ENCODE data around the gene PPARGC1A.

Gene PPARGC1A, protein sequence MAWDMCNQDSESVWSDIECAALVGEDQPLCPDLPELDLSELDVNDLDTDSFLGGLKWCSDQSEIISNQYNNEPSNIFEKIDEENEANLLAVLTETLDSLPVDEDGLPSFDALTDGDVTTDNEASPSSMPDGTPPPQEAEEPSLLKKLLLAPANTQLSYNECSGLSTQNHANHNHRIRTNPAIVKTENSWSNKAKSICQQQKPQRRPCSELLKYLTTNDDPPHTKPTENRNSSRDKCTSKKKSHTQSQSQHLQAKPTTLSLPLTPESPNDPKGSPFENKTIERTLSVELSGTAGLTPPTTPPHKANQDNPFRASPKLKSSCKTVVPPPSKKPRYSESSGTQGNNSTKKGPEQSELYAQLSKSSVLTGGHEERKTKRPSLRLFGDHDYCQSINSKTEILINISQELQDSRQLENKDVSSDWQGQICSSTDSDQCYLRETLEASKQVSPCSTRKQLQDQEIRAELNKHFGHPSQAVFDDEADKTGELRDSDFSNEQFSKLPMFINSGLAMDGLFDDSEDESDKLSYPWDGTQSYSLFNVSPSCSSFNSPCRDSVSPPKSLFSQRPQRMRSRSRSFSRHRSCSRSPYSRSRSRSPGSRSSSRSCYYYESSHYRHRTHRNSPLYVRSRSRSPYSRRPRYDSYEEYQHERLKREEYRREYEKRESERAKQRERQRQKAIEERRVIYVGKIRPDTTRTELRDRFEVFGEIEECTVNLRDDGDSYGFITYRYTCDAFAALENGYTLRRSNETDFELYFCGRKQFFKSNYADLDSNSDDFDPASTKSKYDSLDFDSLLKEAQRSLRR

DNA sequence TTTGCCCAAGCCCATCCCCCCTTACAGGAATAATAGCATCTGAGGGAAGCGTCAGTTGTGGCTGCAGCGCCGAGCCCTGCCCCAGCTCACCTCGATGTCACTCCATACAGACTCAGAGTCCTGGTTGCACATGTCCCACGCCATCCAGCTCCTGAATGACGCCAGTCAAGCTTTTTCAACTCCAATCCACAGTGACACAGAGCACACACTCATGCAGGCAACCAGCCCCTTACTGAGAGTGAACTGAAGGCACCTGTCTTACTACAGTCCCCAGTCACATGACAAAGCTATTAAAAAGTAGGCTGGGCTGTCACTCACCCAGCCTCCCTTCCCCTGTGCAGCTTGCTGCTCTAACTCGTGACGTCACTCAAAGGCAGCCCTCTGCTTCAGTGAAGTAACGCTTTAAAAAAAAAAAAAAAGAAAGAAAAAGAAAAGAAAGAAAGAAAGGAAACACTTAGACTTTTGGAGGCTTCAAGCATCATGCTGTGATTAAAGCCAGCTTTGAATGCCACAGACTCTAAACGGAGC, at the start of gene PPARGC1A:
TSS of gene PPARGC1A (minus strand) at position 234 of the 528 bp plus-strand sequence. CDS start at position 144, 90 bp downstream.
- DNase-seq (ENCODE audit: low read depth), result no peak

DNA sequence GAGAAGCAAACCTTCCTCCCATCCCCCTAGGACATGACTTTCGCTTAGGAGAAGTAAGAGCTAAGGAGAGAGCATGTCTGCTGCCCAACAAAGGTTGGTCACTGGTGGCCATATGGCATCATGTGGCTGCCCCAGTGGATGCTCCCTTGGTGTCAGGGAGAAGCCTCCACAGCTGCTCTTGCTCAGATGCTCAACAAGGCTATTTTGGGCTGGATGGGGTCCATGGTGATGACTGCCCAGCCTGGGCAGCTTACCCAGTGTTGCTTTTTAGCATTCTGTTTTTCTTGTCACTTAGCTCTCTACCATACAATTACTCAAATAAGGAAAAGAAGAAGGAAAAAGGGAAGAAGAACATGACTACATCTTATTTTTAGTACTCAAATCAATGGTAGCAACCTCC, 48.9 kb upstream of the PPARGC1A start:
- DNase-seq (ENCODE audit: low read depth), result no peak

DNA sequence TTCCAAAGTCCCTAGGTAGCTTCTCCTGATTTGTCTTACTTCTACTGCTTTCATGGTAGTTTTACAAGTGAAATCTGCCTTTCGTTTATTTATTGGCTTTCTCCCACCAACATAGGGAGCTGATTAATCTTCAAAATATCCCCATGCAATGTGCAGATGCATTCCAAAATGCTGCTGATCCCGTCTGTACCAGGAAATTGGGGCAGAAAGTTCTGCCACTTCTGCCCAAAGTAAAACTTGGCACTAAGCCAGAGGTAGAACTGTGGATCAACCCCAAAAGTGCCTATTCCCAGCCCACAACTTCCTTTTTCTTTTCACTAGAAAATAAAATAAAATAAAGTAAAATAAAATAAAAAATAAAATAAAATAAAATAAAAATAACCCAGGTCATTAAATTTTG, 47.3 kb upstream of the PPARGC1A start:
- DNase-seq (ENCODE audit: low read depth), result no peak

DNA sequence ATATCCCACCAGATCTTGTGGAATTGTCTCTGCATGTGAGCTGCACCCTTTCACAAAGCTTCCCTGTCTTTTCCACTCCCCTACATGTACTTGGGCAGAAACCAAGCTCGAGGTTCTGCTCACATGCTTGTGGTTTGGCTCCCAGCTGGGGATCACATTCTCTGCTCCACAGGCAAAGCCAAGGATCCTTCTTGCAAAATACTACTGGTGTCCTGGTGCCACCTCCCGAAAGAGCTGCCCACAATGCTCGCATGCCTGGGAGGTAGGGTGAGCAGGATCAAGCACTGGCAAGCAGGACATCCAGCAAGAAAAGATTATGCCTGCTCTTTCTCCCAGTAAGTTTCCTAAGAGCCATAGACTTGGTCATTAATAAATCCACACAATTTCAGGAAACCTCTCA, 45.1 kb upstream of the PPARGC1A start:
- DNase-seq (ENCODE audit: low read depth), result no peak

DNA sequence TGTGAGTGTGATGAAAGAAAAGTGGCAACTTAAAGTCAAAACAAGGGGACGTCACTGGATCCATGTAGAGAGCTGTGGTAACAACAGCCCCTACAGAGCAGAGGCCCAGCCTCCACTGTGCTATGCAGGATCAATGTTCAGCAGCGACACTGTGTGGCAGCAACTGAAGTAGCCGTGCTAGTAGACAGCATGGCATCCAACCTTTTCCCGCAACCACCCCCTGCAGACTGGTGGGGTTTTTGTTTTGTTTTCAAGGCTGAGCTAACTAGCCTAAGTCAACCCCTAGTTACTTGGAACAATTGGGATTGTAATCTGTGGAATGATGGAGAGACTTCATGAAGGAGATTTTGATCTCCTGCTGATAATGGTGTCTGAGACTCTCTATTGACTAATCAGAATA, 44.4 kb upstream of the PPARGC1A start:
- no peak for DNase-seq (ENCODE audit: low read depth)

DNA sequence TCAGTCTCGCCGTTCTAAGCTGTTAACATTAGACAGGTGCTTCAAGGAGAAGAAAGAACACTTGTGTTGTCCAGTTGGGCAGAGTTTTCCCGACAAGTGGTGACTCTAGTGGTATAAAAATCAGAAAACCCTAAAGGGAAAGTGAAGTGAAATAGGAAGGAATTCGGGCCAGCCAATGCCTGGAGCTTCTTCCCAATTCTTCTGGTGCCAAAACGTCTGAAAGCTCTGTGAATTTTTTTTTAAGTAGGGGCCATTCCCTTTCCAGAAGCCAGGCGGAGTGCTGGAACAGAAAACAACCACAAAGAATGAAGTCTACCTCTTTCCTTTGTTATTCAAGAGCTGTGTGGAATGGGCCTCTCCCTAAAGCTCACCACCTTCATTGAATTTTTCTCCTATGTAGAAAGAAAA, 43.1 kb upstream of the PPARGC1A start:
- DNase-seq (ENCODE audit: low read depth), result no peak

DNA sequence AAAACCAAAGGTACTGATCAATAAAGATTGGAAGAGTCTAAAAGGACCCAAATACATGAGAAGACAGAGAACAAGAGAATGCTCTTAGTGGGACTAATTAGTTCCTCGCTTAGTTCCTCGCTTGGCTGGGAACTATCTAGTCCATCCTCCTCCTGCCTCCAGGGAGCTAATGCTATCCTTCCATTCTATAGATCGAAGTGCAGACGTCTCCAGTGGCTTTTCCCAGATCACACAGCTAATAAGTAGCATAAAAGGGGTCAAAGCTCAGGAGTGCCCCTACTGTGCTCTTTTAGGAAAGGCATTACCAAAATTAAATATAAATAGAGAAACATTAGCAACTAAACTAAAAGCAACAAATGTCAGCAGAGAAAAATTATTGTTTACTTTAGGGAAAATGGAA, 42.3 kb upstream of the PPARGC1A start:
- DNase-seq (ENCODE audit: low read depth), result no peak

DNA sequence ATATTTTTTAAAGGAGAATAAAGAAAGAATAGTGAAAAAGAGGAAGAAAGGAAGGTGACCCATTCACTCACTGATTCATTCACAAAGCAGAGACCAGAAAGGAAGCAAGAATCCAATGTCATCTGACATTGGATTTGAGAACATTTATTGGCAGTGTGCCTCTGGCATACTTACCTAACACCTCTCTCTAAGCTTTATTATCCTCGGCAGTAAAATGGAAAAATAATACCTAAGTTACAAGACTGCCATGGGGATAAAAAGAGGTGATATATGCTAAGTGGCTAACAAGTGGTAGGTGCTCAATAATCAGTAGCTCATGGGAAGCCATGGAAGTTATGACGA, 41.6 kb upstream of the PPARGC1A start:
- no peak for DNase-seq (ENCODE audit: low read depth)

DNA sequence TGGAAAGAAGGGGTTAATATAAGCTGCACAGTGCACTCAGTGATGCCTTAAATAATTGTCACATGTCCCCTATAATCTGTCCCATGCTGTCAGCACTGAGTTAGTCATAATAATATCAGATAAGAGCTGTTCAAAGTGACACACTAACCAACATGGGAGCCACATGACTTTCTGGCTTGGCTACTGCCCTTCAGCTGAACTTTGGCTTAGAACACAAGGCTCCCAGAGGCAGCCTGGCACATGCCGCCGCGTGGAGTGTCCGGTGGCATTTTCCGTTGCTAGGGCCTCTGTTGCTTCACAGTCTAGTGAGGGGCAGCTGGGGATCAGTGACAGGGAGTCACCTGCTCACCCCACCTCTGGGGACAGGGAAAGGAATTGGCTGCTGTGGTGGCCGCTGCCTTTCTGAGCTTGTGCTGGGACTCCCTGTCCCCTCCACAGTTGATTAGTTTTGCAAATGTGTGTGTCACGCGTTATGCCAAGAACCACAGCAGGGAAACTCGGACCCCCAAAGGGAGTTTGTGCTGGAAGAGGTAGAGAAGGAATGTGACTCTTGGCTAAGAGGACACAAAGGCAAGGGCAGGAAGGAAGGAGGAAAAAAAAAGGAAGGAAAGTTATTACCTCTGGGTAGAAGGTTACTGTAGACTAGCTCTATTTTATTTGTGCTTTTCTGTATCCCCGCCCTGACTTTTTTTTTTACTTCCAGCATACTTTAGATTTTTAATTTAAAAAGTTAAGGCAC, 41.1 kb upstream of the PPARGC1A start:
- DNase-seq (ENCODE audit: low read depth), result no peak

DNA sequence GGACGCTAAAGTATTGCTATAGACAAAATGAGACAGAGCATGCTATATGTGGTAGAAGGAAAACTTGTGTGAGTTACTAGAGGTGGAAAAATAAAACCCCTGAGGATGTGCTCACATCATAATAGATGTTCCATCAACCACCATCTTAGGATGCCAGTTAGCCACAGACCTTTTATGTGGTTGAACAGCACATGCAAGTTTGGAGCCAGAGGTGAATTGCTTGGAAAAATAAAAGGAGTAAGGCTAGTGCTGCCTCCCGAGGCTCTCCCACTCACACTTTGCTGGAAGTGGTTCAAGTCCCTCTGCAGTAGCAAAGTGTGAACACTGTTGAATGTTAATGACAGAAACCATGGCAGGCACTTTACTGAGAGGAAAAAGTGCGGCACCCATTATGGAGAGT, 39.4 kb upstream of the PPARGC1A start:
- DNase-seq (ENCODE audit: low read depth), result no peak

DNA sequence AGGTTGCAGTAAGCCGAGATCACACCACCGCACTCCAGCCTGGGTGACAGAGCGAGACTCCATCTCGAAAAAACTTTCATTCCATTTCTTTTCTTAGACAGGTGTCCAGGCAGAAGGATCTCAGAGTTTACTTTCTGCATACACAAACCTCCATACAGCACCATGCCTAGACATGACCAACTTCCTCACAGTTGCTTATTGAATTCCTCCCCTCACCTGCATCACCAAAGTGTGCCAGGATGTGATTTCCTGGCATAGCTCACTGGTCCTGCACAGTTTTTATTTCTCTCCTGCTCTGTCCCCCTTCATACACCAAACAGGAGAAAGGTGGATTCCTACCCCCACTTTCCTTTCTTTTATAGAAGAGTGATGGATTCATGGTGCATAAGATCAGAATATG, 34.7 kb upstream of the PPARGC1A start:
- no peak for DNase-seq (ENCODE audit: low read depth)

DNA sequence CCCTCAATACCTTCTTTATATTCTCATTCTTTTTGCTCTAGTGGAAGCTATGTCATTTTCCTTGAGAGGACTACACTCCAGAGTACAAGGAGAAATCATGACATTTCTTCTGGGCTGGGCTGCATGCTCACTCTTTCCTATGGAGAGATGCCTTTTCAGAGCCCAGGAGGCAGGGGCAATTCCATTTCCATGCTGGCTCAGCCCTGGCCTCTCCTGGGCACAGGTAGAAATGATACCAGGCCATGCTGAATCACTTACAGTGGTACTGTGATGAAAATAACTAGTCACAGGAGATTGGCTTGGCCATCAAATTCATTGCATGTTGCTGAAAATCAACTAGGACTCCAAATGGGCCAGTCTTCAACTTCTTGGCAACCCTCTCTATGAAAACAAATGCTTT, 34.0 kb upstream of the PPARGC1A start:
- DNase-seq (ENCODE audit: low read depth), result no peak

DNA sequence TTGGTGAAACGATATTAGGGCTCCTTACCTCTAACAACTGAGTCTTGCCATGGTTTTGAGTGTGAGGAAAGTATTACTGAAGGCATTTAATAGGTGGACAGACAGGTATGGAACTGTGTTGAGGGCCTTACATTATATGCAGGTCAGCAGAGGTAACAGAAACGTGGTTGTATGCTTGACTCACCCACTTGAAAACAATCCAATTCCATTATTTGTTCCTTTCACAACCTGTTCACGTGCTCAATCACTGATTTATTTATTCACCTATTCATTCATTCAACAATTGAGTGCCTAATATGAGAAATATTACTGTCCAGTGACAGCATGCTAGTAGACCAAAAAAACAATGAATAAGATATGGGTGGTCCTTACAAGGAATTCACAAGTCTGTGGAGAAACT, 33.3 kb upstream of the PPARGC1A start:
- no peak for DNase-seq (ENCODE audit: low read depth)

DNA sequence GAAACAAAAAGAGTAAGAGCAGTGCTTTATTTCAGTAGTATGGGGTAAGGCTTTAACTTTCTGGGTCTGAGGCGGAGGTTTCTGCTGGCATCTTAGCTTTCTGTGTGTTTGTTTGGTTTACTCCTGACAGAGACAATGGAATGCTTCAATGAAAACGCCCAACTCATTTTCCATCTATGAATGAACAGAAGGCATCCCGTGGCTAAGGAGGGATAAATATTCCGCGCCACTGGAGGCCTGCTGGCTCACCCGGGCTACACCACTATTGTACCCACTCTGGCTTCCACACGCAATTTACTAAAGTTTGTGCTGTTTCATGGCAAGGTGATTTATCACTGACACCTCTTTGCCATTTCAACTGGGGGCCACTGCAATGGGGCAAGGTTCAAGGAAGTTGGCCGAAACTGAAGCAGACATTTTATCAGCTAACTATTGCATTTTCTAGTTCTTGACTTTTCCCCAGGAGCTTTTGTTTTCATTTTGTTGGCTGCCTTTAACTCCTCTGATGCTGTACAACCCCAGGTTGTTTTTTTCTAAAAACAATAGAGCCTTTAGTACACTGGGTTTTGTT, 32.8 kb upstream of the PPARGC1A start:
- no peak for DNase-seq (ENCODE audit: low read depth)

DNA sequence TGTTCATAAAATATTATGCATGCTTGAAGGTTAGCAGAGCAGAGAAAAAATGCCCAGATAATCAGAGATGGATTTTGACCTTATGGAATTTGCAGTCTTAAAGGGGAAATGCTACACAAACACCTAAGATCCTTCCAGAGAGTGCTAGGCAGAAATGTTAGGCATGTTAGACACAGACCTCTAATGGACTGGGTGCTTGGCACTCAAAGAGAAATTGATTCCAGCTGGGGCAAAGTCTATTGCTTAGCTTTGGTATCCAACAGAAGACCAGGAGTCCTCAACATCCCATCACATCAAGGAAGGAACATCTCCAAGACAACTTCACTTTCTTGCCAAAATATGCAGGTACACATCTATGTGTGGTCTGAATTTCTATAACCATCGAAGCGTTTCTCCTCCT, 32.2 kb upstream of the PPARGC1A start:
- DNase-seq (ENCODE audit: low read depth), result no peak

DNA sequence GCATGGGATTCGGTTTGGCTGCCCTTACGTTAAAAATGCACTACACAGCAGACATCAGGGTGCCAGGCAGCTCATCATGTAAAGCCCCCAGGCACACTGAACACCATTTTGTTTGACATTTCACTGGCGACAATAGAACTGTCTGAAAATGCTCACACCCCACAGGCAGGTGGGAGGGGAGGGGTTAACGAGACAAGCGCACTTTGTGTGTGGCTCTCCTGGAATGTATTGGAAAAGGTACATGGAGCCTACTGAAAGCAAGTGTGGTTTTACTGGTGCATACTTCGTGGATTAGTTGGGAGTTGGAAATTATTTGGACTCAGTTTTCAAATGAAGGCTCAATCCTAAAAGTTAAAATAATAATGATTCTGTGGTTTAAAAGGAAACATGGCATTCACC, 31.6 kb upstream of the PPARGC1A start:
- no peak for DNase-seq (ENCODE audit: low read depth)

DNA sequence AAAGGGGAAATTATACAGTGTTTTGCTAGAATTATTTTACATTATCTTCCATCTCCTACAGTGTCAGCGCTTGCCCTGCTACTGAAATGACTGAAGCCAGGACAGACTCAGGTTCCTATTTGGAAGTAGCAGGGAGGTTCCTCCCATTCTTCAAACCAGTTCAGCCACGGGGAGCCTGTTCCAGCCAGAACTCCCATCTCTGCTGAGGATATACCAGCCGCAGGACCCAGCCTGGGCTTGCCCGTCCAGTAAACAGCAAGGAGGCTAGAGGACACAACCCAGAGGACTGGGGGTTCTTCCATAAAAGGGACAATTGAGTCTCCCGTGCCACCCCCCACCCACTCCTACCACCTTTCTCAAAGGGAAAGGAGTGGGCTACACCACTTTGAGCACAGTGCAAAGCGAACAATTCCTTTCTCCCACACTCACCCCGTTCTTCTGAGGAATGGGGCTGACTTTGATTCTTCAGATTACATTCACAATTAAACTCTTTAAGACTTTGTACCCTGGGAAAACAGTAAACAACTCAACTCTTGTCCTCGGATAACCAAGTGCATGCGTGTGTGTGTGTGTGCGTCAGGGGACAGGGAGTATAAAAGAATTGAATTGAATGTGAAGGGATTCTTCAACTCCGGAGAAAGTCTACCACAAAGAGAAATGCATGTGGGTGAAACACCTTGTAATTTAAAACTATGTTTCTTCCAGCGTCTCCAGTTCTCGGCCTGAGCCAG, 31.0 kb upstream of the PPARGC1A start:
- no peak for DNase-seq (ENCODE audit: low read depth)

DNA sequence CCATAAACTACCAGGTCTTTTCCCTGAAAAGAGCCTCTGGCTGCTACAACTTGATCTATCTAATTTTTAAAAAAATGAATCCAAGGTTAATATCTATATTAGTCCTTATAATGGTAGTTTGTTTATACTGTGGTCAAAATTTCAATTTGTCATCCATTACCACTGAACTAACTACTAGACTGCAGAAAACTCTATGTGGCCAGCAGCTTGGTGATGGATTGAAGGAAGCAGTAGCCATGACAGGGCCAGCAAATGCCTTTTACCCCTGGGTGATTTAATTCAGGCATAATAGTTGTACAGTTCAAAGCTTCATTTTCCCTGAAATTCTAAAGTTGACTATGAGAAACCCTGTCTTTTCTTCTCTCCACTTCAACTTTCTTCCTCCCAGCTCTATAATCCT, 30.4 kb upstream of the PPARGC1A start:
- DNase-seq (ENCODE audit: low read depth), result no peak

DNA sequence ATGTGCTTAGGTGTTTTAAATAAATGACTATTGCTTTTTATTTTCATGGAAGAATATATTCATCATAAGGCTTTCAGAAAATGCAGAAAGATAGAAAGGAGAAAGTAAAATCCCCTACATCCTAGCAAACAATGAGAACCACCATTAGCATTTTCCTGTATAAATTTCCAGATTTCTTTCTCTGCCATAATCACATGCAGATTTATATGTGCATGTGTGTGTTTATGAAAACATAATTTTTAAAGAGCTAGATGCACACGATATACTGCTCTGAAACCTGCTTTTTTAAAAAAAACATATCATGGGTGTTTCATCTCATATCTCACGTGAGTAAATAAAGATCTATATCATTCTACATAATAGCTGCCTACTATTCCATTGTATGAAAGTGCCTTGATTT, 26.4 kb upstream of the PPARGC1A start:
- DNase-seq (ENCODE audit: low read depth), result no peak

DNA sequence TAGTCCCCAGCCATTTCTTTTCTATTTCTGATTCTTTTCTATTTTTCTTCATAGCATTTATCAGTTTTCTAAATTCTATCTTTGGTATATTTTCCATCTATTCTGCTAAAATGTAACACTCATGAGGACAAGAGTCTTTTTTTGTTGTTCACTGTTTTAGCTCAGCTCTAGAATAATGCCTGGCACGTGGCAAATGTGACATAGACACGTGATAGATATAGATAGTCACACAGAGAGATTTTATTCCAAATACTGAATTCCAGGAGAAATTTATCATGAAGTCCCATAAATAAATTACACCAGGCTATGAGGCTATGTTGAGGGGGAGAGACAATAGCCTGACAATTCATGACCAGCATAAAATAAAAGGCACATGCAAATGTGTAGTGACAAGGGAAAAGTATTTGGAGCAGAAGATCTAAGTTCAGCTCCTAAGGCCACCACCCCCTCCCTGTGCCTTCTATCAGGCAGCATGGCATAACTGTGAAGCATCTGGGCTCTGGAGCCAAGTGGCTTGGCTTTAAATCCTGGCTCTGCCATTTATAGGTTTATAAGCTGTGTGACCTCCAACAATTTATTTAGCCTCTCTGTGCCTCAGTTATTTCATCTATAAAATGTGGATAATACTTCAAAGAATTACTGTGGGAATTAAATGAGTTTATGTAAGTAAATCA, 25.7 kb upstream of the PPARGC1A start:
- no peak for DNase-seq (ENCODE audit: low read depth)
